ENCODE data around the gene CFAP53.
"Not testable (repeated sequence)": the region's sequence is repeated elsewhere in the genome, so short reads cannot be mapped to it uniquely, and the experiment has no call there.

Gene CFAP53

DNA sequence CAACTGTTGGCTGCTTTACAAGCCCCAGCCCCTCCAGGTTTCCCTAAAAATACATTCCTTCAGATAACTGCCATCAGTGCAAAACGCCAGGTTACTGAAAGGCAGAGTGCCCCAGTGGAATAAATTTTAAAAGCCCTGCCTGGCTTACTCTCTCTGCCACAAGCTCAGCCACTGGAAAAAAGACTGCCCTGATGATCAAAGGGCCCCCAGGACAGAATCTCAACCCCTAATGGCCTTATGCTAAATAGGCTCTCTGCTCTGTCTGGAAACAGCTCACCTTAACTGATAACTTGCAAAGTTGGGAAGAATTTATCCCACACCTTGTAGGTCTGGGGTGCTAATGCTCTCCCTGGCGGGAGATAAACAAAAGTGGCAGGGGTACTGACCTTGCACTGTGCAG lies 33.9 kb downstream of the CFAP53 start:
- no peak overlapping the region for H3K4me3 ChIP-seq (replicated peaks in 1 of 2; ENCODE audit: low read depth in 2 of 2, low read length in 2 of 2)
- TF ChIP-seq, protein P1, sequence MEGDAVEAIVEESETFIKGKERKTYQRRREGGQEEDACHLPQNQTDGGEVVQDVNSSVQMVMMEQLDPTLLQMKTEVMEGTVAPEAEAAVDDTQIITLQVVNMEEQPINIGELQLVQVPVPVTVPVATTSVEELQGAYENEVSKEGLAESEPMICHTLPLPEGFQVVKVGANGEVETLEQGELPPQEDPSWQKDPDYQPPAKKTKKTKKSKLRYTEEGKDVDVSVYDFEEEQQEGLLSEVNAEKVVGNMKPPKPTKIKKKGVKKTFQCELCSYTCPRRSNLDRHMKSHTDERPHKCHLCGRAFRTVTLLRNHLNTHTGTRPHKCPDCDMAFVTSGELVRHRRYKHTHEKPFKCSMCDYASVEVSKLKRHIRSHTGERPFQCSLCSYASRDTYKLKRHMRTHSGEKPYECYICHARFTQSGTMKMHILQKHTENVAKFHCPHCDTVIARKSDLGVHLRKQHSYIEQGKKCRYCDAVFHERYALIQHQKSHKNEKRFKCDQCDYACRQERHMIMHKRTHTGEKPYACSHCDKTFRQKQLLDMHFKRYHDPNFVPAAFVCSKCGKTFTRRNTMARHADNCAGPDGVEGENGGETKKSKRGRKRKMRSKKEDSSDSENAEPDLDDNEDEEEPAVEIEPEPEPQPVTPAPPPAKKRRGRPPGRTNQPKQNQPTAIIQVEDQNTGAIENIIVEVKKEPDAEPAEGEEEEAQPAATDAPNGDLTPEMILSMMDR (IDR thresholded peaks at IDR 0.05; ENCODE audit: low read depth, low read length): no peak
- DNase-seq (ENCODE audit: low read depth in 2 of 2): no peak

DNA sequence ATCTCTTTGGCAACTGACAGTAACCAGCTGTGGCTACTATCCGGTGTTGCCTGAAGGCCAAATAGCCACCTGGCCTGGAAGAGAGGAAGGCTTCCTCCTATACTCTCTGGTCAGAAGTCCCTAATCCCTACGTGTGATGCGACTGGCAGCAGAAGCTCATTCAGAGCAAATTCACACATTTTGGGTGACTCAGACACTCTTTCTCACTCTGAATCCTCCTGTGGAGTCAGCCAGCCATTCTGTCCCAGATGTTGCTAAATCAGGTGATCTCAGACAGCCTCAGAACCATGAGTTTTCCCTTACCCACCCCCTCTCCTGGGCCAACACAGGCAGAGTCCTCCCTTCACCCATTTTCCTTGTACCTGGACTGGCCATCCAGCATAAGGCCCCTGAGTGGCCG lies 34.7 kb downstream of the CFAP53 start:
- TF ChIP-seq, protein P1 (IDR thresholded peaks at IDR 0.05; ENCODE audit: low read depth, low read length): no peak
- DNase-seq (ENCODE audit: low read depth in 2 of 2): peak in 1 of 2 donors; percentile 7

DNA sequence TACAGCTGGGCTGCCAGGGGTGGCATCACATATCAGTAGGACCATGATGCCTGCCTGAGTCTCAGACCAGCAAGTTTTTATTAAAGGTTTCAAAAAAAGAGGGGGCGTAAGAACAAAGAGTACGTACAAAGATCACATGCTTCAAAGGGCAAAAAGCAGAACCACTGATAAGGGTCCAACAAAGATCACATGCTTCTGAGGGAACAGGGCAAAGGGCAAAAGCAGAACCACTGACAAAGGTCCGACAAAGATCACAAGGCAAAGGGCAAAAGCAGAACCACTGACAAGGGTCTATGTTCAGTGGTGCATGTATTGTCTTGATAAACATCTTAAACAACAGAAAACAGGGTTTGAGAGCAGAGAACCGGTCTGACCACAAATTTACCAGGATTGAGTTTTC lies 46.0 kb downstream of the CFAP53 start:
- DNase-seq (ENCODE audit: low read depth in 2 of 2); H3K4me3 ChIP-seq (replicated peaks in 1 of 2; ENCODE audit: low read depth in 2 of 2, low read length in 2 of 2): not testable (repeated sequence)

More for the DNA sequence above, 34.7 kb downstream of the CFAP53 start:
- H3K4me3 ChIP-seq (replicated peaks in 1 of 2; ENCODE audit: low read depth in 2 of 2, low read length in 2 of 2): no peak overlapping the region

DNA sequence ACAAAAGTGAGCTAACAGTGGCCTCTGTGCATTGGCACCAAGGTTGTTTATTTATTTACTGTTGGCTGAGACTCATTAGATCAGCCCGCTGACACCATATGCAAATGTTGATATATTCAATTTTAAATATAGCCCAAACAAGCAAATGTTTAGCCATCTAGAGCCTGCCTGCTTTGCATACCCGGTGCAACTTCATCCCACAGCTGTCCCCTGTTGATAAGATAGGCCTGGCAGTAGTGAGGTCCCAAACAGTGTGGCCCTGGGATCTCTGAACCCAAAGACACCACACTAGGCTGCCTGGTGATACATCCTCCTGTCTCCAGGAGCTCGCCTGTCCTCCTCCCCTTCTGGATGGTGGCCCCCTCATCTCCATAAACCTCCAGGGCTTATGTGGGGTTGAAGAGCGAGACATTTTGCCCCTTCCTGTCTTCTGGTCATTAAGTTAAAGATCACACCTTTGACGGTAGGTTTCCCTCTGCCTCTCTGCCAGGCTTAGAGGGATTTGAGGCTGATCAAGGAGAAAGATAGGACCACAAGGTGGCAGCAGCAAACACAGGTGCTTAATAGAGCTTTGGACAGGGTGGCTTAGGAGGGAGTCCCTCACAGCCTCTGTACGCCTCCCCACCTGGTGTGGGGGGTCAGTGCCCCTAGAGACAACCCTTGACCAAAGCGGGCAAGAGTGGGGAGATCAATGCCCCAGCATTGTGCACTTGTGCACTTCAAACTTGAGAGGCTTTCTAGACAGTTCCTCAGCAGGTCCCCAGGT lies 47.7 kb downstream of the CFAP53 start:
- TF ChIP-seq, protein P1 (IDR thresholded peaks at IDR 0.05; ENCODE audit: low read depth, low read length): peak; percentile 51
- peak; percentile 37 to 54 for DNase-seq (ENCODE audit: low read depth in 2 of 2)
- H3K4me3 ChIP-seq (replicated peaks in 1 of 2; ENCODE audit: low read depth in 2 of 2, low read length in 2 of 2): no peak overlapping the region

DNA sequence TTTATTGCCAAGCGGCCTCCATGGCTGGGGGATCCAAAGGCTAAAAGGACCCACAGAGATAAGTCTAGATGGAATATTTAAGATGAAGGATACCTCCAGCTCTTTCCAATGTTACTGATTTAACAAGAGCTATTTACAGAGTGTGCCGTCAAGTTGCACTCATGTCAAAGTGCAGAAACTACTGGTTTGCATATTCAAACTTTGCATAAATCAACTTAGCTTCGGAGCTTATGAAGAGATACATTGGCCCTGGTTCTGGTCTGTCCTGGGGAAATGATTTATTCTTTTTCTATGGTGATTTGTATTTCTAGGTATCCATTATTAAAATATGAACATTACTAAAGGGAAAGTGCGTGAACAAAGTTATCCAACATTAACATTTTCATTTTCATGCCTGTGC lies 57.0 kb downstream of the CFAP53 start:
- no peak overlapping the region for H3K4me3 ChIP-seq (replicated peaks in 1 of 2; ENCODE audit: low read depth in 2 of 2, low read length in 2 of 2)
- TF ChIP-seq, protein P1 (IDR thresholded peaks at IDR 0.05; ENCODE audit: low read depth, low read length): no peak
- DNase-seq (ENCODE audit: low read depth in 2 of 2): no peak

DNA sequence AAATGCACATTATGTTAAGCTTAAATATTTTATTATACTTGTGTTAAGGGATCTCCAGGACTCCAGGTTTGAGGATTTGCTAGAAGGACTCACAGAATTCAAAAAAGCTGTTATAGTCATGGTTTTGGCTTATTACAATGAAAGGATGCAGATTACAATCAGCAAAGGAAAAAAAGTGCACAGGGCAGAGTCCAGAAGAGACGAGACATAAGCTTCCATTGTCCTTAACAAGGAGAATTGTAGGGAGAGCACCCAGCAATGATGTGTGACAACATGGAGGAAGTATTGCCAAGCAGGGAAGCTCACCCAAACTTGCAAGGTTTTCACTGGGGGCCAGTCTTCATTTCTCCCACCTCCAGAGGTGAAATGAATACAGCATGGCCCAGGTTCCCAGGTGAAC lies 58.6 kb downstream of the CFAP53 start:
- TF ChIP-seq, protein P1 (IDR thresholded peaks at IDR 0.05; ENCODE audit: low read depth, low read length): no peak
- no peak for DNase-seq (ENCODE audit: low read depth in 2 of 2)
- no peak overlapping the region for H3K4me3 ChIP-seq (replicated peaks in 1 of 2; ENCODE audit: low read depth in 2 of 2, low read length in 2 of 2)

DNA sequence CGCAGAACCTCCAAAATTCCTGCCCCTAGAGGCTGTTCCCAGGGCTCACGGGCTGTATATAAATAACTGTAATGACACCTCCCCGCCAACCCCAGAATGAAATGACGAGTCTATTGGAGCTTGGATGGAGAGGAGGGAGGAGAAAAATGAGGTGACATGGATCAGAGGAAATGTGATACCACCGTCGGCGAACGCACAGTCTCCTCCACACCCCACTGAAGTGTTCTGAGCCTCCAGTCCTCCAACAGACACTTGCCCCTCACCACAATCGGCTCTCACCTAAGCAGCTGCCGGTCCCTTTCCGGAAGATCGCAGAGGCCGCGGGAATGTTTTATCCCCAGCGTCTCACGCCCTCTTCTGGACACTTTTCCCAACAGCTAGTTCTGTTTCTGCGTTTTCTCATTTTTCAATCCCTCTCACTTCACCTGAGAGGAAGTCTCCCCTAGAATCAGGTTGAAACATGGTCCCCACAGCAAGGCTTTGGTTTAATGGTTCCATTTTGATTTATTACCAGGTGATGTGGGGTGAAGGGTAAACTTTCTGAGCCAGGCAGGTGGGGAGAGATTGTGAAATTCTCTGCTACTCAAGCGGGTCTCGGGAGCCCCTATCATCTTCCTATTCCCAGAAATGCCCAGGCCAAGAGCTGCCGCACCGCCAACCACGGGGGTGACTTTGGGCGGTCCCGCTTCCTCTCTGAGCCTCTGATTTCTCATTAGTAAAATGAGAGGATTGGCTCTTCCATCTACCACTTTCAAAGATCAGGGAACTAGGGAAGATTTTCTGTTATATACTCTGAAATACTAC lies 62.3 kb downstream of the CFAP53 start:
- no peak overlapping the region for H3K4me3 ChIP-seq (replicated peaks in 1 of 2; ENCODE audit: low read depth in 2 of 2, low read length in 2 of 2)
- peak; percentile 39 to 48 for DNase-seq (ENCODE audit: low read depth in 2 of 2)
- TF ChIP-seq, protein P1 (IDR thresholded peaks at IDR 0.05; ENCODE audit: low read depth, low read length): peak; percentile 62

Data from cardiac fibroblast (primary cell).